GM19025 (cell line): ENCODE measurements around the gene CASP4.
A peak's percentile ranks its signal among the peaks of the same experiment; 100 is the strongest.
"Not testable (repeated sequence)": the region's sequence is repeated elsewhere in the genome, so short reads cannot be mapped to it uniquely, and the experiment has no call there.

Experiments
- ATAC-seq: cut with Tn5 transposase; IDR thresholded peaks from one replicate; pipeline ENCODE4 v1.9.1; 2021; ENCODE audit warnings: mild to moderate bottlenecking, low read depth, moderate library complexity; ENCODE audit not compliant: unreplicated experiment

Gene CASP4

GRCh38 chr11:104968355-104968855 is at the start of gene CASP4:
Gene CASP4 (minus strand): TSS chr11:104968574. CDS start chr11:104968525, 49 bp downstream.
- ATAC-seq, result peak; percentile 81

DNA sequence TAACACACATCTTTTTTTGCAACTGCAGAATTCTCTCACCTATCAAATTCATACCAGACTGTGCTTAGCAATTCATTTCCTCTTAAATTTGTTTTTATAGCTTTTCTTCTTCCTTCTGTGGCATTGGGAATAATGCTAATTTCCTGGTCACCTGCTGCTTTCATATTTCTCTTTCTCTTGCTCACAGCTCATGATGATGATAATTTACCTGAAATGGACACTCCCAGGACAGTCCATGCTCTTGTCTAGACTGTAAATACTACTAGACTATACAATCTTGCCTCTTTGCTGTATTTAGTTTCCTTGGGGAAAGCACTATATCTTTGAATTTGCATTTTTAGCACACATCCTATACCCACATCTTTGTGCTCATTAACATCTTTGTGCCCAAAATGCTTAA is 39.1 kb upstream of the CASP4 start:
- no peak for ATAC-seq

DNA sequence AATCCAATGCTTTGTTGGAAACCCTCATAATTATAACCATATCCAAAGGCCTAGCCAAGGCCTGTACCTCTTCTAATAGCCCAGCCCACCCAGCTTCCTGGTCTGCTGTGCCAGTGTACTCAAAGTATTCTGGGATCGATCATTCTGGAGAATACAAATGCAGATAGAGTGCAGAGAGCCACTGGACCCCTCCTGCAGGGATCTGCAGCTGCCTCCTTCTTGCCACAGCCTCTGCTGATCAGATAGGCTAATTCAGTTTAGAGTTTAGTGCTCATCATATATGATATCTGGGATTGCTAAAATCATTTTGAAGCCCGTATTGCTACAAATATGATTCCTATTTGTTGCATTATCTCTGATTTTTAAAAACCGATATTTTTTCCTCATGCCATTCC is 37.1 kb upstream of the CASP4 start:
- no peak for ATAC-seq

DNA sequence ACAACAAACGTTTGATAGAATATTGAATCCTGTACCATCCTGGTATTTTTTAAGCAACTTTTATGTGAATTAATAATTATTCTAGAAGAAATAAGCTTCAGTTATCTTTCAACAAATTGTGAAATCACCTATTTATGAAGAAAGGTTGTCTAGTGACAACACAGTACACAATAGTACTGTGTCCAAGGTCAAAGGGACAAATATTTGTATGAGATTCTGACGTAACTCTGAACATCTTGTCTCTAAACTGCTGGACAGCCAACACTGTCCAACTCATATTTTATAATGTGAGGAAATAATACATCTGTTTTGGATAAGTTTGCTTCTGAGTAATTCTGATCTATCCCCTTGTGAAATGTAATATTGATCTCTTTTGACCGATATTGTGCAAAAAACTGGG is 35.6 kb upstream of the CASP4 start:
- no peak for ATAC-seq

DNA sequence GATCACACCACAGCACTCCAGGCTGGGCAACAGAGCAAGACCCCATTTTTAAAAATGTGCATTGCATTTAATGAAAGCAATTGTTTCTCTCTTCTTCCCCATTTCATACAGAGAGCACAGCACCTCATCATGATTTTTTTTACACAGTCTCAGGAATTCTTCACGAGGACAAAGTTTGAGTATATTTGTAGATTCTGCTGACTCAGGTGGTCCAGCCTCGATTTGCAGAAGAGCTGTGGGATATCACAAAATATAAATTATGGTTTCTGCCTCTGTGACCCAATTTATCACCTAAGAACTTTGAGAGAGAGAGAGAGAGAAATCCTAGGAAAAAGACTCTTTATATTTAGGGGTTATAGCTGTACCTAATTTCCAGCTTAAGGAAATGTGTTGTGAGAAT is 34.8 kb upstream of the CASP4 start:
- ATAC-seq, result no peak

DNA sequence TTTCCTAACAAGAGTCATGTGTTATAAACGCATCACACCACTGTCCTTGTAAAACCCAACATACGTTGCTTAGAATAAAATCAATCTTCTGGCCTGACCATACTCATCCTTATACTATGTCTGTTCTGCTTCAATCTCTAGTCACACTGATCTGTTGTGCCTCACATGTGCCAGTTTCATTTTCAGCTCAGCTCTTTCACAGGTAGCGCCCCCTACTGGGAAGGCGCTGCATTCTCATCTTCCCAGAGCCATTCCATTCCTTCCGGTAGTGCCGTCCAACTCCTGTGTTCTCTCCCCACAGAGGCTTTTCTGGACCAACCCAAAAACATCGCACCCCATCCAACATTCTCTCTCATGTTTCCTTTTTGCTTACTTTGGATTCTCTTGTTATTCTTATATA is 32.4 kb upstream of the CASP4 start:
- ATAC-seq, result peak; percentile 70

DNA sequence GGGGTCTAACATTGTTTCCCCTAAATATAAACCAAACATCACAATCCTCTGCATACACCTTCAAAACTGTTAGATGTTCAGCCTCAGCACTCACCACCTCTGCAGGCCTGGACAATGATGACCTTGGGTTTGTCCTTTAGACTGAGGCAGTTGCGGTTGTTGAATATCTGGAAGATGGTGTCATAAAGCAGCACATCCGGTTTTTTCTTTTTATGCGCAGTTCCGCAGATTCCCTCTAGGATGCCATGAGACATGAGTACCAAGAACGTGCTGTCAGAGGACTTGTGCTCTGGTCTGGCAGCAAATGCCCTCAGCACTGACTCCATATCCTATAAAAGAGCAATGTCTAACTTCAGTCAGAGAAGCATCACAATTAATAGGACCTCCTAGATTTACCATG is 31.8 kb upstream of the CASP4 start:
- ATAC-seq, result no peak

DNA sequence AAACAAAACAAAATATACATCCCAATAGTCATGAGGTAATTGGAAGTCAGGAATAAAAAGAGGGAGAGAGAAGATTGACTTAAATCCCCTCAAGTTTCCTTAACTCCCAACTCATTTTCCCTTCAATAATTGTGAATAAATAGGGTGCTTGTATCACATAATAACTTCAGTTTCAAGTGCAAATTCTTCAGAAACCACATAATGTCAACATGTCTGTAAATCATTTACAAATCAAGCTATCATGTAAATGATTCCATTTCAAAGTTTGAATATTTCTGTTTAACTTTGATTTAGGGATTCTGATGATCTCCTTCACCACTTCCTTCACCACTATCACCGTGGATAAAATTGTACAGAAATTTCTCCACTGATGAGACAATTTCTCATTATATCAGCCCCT is 31.3 kb upstream of the CASP4 start:
- no peak for ATAC-seq

DNA sequence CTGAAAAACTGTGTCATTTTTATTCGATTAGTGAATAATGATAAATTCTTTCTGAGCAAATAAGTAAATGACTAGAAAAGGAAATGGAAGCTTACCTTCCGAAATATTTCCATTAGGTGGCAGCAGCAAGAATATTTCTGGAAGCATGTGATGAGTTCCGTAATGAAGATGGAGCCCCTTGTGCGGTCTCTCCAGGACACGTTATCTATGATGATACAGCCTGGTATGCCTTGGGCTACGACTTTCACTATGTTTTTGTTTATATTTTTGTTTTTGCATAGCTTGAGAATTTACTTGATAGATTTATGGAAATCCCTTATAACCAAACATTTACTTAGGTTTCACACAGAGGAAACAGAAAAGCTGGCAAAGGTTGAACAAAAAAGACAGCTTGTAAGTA is 28.9 kb upstream of the CASP4 start:
- no peak for ATAC-seq

GRCh38 chr11:104995001-104995408 is 26.6 kb upstream of the CASP4 start:
- no peak for ATAC-seq

DNA sequence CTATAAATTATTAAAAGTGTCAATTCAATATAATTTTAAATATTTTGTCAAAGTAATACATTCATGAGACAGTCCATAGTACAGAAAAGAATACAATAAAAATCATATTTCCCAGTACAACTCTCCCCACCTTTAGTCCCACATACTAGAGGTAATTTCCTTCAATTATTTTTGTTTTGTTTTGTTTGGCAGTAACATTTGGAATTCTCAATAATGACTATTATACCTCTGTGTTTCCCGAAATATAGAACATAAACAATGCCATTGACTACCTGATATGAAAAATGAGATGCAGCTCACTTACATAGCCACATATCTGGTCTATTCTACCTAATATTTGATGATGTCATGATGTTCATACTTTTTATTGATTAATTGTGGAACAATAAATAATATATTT is 24.4 kb upstream of the CASP4 start:
- ATAC-seq, result no peak

- ATAC-seq, result no peak
Measured at GRCh38 chr11:104991994-104992393, 23.6 kb upstream of the CASP4 start.

DNA sequence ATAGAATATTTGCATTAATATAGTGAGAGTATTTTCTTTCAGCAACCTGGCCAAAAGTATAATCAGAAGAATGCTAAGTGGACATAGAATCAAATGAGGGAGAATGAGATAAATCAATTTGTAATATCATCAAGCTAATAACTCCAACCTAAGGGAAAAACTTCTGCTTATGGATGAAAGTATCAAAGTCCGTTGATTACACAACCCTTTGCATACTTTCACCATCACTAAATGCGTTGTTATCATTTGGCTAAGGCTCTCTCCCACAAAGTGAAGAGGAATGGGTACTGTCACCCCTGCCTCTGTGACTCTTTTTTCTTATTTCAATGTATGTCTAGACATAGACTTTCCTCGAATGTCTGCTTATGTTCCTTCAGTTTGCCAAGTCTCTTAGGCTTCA is 16.4 kb upstream of the CASP4 start:
- no peak for ATAC-seq

DNA sequence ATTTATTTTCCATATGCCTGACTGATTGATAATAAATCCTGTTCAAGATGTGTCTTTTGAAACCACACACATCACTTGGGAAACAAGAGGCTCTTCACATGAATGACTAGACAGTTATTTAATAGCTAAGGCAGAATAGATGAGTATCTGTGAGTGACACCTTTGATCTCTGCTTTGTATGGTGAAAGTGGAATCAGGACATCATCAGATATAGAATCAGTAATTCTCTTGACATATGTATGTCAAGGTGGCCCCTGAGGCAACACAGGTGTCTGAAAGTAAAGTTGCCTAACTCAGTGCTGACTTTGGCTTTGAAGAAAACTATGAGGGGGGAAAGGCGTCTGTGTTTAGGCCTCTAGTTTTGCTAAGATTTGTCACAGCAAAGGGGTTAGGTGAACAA is 11.5 kb upstream of the CASP4 start:
- no peak for ATAC-seq

- no peak for ATAC-seq
Measured at GRCh38 chr11:104973616-104974015, 5.2 kb upstream of the CASP4 start.

- ATAC-seq, result not testable (repeated sequence)
Measured at GRCh38 chr11:104972924-104973323, 4.5 kb upstream of the CASP4 start.

GRCh38 chr11:104970756-104971155 is 2.4 kb upstream of the CASP4 start:
- no peak for ATAC-seq

GRCh38 chr11:104968856-104969776 is 742 bp upstream of the CASP4 start:
- no peak for ATAC-seq

DNA sequence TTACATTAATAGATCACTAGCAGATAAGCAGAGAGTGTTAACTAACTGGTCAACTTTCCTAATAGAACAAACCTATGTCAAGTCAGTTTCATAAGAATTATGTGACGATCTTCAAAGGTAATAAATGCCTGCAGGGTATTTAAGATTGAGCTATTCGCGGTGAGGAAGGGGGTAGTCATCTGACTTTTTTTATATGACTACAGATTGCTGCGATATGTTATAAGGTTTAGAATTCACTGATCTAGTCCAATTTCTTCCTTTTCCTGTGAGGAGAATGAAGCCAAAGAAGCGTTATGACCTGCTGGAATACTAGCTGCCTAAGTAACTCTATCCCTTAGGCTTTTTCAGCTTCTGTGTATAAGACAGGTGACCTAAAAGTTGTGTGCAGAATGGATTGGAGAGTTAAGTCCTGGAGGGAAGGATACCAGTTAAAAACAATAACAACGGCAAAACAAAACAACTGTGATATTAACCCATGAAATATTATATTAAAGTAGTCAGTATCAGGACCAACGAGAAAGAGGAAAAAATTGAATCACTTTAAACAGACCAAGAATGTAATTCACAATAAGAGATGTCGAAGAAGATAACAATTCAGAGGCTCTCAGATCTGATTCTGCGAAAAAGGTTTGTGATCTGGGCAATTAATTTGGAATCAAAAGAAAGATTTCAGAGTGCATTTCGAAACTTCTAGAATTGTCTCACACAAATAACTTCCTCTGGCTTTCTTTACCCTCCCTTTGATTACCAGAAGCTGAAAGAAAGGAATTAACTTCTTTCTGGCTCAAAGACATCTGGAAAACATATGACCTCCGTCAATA is 630 bp downstream of the CASP4 start:
- peak; percentile 14 for ATAC-seq

- ATAC-seq, result no peak
Measured at GRCh38 chr11:104965735-104966134, 2.6 kb downstream of the CASP4 start.

DNA sequence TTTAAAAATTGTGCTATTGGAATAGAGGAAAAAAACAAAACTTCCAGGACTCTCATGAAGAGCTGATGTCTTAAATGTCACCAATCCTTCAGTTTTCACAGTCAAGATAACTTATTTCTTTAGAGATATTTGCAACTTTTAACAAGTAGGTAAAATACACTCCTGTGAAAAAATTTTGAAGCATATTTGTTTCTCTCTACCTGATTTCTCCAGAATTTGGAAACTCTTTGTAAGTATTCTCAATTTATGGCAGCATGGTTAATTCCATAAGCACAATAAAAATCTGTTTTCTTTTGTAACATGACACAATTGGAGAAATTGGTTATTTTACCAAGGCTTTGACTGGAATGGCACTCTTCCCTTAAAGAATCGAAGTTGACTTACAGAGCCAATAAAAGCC is 4.1 kb downstream of the CASP4 start:
- ATAC-seq, result no peak
